DND-41 (cell line): ENCODE measurements around the gene KCNMA1.

Source experiments
- CTCF ChIP-seq: IDR thresholded peaks from 2 replicates; pipeline ENCODE4 v1.5.1; 2012; ENCODE audit warnings: borderline replicate concordance, low read length, moderate library complexity, mild to moderate bottlenecking; ENCODE audit not compliant: poor library complexity, severe bottlenecking; ENCODE audit errors: extremely low read depth
- EZH2 ChIP-seq: IDR thresholded peaks from 3 replicates; pipeline ENCODE4 v1.6.1; 2012; ENCODE audit warnings: borderline replicate concordance, low read depth, mild to moderate bottlenecking, moderate library complexity, low read length, inconsistent platforms; ENCODE audit not compliant: severe bottlenecking

GRCh38 chr10:77507291-77507880 is 130.2 kb downstream of the KCNMA1 start:
- TF ChIP-seq CTCF = no peak
- no peak for TF ChIP-seq EZH2
